HG03060 (cell line): ENCODE data around the gene POLN.

Source experiments
- ATAC-seq: cut with Tn5 transposase; IDR thresholded peaks from one replicate; pipeline ENCODE4 v1.9.1; 2021; ENCODE audit warnings: low read depth, moderate number of reproducible peaks; ENCODE audit not compliant: unreplicated experiment

POLN gene

DNA sequence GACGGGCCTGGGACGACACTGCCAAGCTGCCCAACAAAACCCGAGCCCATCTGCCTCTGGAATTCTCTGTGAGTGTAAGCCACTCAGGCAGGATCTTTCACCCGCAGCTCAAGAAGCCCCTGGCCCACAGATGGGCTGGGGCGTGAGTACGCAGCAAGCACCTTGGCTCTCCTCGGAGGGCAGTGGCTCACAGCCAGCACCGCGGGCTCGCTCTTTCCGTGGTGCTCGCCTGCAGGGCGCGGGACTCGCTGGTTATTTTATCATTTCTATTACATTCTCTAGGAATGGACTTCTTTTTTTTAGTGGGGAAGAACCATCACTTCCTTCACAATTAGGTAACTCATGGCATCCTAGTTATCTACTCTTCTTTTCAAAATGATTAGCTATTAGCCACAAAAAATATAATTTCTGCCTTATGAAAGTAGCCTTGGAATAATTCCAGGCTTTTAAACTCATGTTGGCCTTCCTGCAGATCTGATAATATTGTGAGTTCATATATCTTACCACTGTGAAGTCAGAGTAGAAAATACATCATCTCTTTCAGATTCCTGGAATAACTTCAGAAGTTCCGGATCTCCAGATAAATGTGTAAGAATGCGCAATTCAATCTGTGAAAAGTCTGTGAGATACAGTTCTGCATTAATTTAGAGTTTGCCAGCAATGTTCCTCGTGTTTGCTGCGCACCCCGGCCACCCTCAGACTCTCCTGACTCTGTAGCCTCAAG is 114.2 kb downstream of the POLN start:
- no peak for ATAC-seq

DNA sequence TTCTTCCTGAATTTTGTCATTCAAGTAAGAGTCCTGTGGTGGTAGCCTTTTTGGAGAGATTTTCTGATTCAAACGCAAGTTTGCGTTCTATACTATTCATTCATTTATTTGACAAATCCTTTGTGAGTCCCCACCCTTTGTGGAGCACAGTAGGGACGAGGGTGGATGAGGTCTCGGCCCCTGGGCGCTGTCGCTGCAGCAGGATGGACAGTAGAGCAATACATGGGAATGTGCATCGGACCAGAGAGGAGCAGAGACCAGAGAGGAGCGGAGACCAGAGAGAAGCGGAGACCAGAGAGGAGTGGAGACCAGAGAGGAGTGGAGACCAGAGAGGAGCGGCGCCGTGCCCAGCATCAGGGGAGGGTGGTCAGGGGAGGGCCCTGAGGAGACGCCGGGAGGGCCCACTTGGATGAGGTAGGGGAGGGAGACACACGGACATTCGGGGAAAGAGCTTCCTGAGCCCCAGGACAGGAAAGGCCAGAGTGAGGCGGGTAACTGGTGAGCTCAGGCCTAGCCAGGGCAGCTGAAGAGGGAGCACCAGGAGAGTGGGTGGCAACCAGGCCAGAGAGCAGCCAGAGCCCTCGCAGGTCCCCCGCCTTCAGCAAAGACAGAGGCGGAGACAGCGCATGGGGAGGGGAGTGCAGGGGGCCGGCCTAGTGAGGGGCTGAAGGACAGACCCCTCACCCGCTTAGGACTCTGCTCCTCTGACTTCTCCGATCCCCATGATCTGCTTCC is 115.4 kb downstream of the POLN start:
- ATAC-seq: no peak

DNA sequence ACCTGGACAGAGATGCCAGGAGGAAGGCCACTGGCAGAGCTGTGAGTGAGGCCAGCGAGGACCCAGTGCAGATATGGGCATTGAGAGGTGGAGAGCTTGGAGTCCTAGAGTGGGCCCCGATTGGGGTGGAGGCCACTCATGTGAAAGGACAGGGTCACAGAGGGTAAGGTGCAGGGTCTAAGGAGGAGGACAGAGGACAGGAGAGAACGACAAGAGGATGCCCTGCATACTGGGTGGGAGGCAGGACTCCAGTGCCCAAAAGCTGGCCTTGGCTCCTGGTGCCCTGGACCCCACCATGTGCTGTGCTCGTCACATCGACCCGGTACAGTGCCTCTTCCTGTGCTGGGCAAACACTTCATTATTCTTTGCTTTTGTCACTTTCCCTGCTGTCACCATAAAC is 116.1 kb downstream of the POLN start:
- ATAC-seq: no peak

DNA sequence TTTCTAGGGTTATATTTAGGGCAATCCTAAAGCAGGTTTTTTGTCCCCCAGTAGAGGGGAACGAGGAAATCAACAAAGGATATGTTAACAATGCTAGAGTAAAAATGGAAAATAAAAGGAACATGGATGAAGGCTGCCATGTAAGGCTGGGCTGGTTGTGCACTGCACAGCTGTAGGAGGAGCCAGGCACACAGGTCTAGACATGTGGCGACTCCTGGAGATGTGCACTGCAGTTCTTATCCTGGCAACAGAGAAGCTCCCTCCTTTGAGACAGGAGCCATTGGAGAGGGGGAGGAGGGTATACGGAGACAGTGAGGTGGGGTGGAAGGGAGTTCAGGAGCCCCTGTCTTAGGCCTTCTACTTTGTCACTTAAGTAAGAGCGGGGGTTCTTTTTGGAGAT is 116.9 kb downstream of the POLN start:
- no peak for ATAC-seq

DNA sequence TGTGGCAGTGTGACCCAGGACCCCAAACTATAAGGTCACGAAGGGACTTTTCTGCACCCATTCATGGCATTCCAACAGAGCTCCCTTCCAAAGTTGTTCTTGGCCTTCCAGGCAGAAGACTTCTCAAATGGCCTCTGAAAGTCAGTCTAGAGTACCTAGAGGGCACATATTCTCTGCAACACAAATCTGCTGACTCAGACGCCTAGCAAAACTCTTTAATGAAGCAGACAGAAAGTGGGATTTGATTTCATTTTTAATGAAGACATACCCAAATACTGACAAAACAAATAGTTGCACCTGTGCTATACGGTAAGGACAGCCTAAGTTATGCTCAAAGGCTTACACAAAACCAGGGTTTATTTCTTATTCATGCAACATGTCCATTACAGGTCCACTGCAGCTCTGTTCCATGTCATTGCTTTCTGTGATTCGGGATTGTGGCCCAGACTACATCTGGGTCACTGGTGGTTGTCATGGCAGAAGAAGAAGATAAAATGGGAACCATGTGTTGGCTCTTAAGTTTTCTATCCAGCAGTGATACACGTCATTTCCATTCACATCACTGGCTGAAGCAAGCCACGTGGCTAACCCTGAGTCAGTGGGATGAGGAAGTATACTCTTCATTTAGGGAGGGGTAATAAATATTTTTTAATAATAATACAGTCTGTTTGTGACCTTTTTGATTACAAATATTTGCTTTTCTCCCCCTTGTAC is 125.1 kb downstream of the POLN start:
- no peak for ATAC-seq

DNA sequence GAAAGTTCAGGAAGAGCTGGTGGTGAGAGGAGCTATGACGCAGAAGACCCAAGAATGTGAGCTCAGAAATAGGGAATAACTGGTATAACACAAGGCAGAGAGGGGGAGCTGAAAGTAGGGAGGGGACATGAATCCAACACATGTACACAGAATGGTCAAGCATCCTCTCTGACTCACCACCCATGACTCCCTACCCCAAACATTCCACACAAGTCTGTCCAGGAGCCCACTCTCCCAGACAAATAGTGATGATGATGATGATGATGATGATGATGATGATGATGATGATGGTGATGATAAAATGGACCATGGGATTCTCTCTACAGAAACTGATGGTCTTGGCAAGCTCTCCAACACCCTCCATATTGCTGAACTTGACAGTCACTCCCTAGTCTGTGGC is 136.4 kb downstream of the POLN start:
- no peak for ATAC-seq

DNA sequence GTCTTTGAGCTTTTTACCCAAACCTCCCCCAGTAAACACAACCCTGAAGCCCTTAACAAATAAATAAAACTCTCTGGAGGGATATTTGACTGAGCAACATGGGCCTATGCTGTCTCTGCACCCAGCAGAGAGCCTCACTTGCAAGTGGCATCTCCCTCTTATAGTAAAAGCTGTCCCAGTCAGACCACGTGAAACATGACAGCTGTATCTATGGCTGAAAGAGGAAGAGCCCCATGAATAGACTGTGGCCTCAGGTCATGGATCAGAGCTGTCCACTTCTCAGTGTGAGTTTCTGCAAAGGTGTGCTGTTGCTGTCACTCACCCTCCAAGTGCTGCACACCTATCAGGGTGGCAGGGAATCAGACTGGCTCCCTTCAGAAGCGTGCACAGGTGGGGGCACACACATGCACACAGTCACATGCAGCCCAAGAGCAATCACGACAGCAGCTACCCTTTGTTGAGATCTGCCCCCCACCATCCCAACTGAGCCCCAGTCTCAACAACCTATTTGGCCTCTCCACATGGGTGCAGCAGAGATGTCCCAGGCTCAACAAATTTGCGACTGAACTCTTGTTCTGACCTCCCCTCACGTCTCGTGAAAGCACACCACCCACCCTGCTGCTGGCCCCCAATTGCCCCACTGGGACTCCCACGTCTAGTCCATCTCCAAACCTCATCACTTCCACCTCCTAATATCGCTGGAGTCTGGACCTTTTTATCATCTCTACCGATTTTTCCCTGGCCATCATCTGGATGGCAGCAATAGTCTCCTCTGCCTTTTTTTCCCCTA is 137.2 kb downstream of the POLN start:
- ATAC-seq: no peak

DNA sequence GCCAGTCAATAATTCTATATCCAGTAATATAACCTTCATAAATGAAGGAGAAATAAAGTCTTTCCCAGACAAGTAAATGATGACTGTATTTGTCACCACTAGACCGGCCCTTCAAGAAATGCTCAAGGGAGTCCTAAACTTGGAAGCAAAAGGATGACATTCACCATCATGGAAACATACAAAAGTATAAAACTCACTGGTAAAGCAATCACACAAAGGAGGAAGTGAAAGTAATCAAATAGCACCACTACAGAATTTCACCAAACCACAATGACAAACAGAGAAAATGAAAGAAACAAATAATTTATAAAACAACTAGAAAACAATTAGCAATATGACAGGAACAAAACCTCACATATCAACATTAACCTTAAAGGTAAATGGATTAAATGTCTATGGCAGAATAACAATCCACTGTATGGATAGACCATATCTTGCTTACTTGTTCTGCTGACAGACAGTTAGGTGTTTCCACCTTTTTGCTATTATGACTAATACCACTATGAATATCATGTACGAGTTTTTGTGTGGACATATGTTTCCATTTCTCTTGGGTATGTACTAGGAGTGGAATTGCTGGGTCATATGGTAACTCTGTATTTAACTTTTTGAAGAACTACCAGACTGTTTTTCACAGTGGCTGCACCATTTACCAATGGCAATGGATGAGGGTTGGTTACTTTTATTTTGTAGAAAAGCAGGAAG is 137.9 kb downstream of the POLN start:
- ATAC-seq: no peak

DNA sequence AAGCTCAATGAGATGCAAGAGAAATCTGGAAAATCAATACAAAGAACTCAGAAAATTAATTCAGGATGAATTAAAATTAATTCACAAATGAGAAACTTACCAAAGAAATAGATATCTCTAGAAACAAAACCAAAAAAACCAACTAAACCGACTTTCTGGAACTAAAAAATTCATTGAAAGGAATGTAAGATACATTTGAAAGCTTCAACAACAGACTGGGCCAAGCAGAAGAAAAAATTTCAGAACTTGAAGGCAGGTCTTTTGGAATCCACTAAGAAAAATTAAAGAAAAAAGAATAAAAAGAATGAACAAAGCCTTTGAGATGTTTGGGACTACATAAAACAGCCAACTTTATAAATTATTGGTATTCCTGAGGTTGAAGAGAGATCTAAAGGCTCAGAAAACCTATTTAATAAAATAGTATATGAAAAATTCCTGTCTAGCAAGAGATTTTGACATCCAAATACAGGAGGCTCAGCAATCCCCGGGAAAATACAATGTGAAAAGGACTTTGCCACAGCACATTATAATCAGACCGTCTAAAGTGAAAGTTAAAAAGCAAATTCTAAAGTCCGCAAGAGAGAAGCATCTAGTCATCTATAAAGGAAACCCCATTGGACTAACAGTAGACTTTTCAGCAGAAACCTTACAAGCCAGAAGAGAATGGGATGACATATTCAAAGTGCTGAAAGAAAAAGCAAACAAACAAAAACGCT is 138.6 kb downstream of the POLN start:
- ATAC-seq: no peak

DNA sequence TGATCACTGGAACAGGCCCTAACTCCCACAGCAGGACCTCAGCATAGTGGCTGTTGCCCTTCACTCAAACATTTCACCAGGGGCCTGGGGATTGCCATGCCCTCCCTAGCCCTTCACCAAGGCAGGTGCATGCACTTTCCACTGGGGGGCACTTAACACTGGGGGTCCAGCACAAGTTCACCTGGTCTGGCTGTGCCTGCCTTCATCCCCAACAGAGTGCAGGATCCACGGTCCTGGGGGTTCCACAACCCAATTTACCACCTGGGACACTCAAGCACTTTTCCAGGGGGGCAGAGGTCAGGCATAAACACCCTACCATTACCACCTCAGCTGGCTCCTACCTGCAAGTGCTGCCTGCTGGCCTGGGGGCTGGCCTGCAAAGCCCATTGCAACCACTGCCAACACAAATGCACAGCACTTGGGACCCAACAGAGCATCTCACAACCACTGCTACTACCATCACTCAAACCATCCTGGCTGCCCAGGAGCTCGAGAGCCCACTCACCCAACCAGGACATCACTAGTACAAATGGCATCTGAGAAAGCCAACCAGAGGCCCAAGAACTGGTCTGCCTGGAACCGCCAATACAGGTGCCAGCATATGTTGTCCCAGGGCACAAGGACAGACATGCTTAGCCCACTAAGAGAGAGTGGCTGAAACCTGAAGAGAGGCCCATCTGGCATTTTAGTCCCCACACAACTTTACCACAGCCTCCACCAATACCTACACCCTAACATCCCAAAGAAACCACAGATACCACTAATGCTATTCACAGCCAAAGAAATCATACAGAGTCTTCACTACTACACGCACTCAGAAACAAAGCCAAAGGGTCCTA is 139.7 kb downstream of the POLN start:
- no peak for ATAC-seq

DNA sequence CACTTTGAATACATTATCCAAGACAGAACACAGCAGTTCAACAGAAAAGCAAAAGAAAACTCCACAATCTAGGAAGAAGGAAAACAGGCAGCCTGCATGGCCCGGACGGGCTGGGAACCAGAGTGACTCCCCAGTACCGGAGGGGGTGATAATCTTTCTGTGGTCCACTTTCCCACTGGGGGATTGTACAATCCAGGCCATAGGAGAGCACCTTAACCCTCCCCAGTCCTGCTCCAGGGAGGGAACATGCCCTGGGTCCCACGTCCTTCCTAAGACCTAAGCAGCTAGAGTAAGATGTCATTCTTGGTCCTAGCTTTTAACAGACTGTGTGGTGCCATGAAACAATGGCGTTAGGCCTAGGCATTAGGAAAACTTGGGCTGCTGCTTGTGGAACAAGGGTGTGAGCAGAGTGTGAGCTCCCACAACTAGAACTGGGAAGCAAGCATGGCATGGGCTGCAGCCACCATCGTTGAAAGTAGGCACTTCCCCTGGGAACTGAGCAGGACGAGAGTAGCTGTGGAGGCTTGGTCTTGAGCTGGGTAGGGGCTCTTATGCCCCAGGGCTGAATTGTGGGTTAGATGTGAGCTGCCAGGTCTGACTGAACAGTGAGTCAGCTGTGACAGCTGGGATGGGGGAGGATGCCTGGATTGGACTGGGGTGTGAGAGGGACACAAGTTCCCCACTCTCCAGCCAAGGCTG is 140.4 kb downstream of the POLN start:
- ATAC-seq: no peak

DNA sequence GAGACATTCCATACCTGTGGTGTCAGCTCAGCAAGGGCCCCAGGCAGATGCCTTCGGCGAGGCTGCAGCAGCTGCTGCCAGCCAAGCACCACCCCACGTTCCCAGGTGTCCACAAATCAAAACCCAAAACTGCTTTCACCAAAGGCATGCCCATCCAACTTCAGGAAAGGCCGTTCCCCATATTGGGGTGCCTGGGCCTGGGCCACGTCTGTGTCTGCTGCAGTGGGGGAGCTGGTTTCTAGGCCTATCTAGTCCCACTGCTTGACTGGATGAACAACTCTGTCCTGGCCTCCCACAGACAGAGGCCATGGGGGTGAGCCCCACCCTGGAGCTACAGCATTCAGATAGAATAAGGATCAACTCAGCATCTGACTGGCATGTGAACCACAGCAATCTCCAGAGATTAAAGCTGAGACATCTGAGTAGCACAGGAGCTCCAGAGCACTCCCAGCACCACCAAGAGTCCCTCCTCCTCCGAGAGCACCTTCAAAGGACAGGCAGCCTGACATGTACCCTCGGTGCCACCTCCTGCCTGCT is 145.8 kb downstream of the POLN start:
- ATAC-seq: no peak

DNA sequence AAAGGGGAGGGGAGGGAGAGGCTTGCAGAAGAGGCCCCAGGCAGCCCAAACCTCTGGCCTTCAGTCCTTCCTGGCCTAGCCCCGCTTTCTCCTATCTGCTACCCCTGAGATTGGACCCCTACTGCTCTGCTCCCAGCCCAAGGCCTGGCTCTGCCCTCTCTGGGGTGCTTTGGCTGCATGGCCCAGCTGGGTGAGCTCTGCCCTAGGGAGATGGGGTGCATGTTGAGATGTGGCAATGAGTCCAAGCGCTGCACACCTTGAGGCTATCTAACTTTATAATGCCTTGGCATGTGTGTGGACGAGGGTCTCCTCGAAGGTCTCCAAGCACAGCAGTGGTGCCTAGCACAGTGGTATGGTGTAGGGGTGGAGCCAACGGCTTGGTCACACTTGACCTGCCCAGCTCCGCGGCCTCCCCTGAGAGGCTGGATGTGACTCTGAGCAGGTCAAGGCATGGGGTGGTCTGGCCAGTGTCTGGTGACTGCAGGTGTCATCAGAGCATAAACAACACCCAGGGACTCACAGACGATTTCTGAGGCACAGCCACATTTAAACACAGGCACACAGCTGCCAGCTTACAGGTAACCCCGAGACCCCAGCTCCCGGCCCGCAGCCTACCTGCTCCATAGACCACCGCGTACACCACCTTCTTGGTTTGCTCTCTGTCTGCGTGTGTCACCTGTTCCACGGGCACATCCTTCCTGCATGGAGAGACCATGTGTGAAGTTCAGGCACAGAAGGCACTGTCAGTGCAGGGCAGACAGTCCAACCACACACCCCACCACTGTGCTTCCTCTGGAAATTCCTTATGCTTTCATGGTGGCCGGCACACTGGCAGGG is 146.5 kb downstream of the POLN start:
- ATAC-seq: no peak

DNA sequence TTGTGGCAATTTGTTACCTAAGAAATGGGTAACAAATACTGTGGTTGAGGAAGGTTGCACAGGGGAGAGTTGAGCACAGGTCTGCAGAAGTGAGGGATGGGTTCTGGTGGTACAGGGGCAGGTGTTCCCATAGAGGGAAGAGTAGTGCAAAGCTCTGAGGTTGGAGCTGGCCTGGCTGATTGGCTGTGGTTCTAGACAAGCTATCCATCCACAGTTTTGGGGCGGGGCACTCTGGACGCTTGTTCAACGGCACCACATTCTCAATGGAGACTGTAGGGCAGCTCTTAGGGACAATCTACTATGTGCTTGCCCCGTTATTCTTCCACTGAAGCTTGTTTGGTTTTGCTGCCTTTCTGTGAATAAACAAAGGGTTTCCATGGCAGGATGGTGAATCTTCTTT is 147.4 kb downstream of the POLN start:
- ATAC-seq: no peak

DNA sequence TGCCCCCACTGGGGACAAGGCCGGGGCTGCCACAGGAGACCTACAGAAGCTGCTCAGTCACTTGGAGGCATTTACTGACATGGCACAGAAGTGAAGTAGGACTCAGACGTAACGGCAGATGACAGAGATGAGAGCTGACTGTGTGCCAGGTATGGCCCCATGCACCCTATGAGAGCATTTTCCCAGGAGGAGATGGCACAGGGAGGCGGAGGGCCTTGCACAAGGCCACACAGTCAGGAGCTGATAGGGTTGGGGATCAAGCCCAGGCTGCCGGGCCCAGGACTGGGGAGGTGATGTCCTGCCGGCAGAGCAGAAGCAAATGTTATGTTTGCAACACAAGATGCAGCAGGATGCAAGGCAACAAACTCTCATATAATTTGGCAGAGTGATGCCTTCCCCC is 148.7 kb downstream of the POLN start:
- no peak for ATAC-seq

DNA sequence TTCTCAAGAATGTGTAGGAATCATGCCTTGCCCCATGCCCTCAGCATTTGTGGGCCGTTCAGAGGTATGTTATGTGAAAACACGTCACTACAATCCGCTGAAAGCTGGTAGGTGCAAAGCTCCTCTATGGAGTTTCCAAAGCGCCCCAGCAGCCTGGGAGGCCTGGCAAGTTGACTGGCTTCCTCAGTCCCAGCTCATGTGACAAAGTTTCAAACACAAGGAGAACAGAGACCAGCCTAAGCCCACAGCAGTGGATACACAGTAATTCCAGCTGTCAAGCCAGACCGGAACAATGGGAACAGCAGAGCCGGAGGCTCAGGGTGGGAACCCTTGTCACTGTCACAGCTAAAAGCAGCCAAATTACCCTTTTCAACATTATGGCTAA is 149.3 kb downstream of the POLN start:
- ATAC-seq: no peak
